HEK293T (cell line): ENCODE measurements around the gene MAPK8IP2.

Experiments used
- CTCF ChIA-PET: fragments of 350-600 bp; formaldehyde crosslinking; extraction: SDS; loops from one replicate; lab custom pipeline; 2021; ENCODE audit warnings: antibody characterized with exemption, inconsistent platforms; lab: Yijun Ruan, JAX
- POLR2A ChIA-PET: fragments of 350-600 bp; formaldehyde crosslinking; extraction: SDS; loops from one replicate; lab custom pipeline; 2020; ENCODE audit warnings: antibody characterized with exemption, inconsistent platforms; lab: Yijun Ruan, JAX
- DNase-seq: peaks from one replicate; pipeline ENCODE4 v3.0.0; 2012; ENCODE audit warnings: mixed read lengths; ENCODE audit errors: extremely low spot score
- ARNT ChIP-seq: fragments of 450-650 bp; IDR thresholded peaks from 2 replicates; pipeline ENCODE4 v1.6.1; 2017; ENCODE audit warnings: mild to moderate bottlenecking
- BHLHE40 ChIP-seq: fragments of 450-650 bp; IDR thresholded peaks from 2 replicates; pipeline ENCODE4 v1.6.1; 2016; ENCODE audit warnings: mild to moderate bottlenecking, moderate library complexity, borderline replicate concordance
- CTBP1 ChIP-seq: fragments of 450-650 bp; IDR thresholded peaks from 2 replicates; pipeline ENCODE4 v1.6.1; 2016; ENCODE audit warnings: borderline replicate concordance
- ELF4 ChIP-seq: fragments of 450-650 bp; IDR thresholded peaks from 2 replicates; pipeline ENCODE4 v1.6.1; 2017; ENCODE audit warnings: antibody characterized with exemption
- FOXA1 ChIP-seq: fragments of 450-650 bp; IDR thresholded peaks from 2 replicates; pipeline ENCODE4 v1.6.1; 2016; ENCODE audit warnings: mild to moderate bottlenecking
- FOXK2 ChIP-seq: fragments of 450-650 bp; IDR thresholded peaks from 2 replicates; pipeline ENCODE4 v1.6.1; 2016; ENCODE audit warnings: mild to moderate bottlenecking
- FOXM1 ChIP-seq: fragments of 450-650 bp; IDR thresholded peaks from 2 replicates; pipeline ENCODE4 v1.6.1; 2017; ENCODE audit warnings: mild to moderate bottlenecking, borderline replicate concordance
- HDGF ChIP-seq: fragments of 450-650 bp; IDR thresholded peaks from 2 replicates; pipeline ENCODE4 v1.6.1; 2017; ENCODE audit warnings: antibody characterized with exemption, borderline replicate concordance
- L3MBTL2 ChIP-seq: fragments of 450-650 bp; conservative IDR thresholded peaks from 2 replicates; pipeline ENCODE4 v1.6.1; 2016; ENCODE audit warnings: mild to moderate bottlenecking
- LEF1 ChIP-seq: fragments of 450-650 bp; IDR thresholded peaks from 2 replicates; pipeline ENCODE4 v1.6.1; 2017; ENCODE audit warnings: mild to moderate bottlenecking, borderline replicate concordance
- NFRKB ChIP-seq: fragments of 450-650 bp; IDR thresholded peaks from 2 replicates; pipeline ENCODE4 v1.6.1; 2016; ENCODE audit warnings: mild to moderate bottlenecking, moderate library complexity
- SP1 ChIP-seq: fragments of 450-650 bp; IDR thresholded peaks from 2 replicates; pipeline ENCODE4 v1.6.1; 2017
- SUZ12 ChIP-seq: fragments of 450-650 bp; IDR thresholded peaks from 2 replicates; pipeline ENCODE4 v1.6.1; 2016; ENCODE audit warnings: mild to moderate bottlenecking
- TARDBP ChIP-seq: fragments of 450-650 bp; IDR thresholded peaks from 2 replicates; pipeline ENCODE4 v1.6.1; 2016
- ZNF384 ChIP-seq: fragments of 450-650 bp; IDR thresholded peaks from 2 replicates; pipeline ENCODE4 v1.6.1; 2016
- TF ChIP-seq, protein P1 (sequence below): fragments of 450-650 bp; IDR thresholded peaks from 2 replicates; pipeline ENCODE4 v1.6.1; 2016

MAPK8IP2 gene

DNA sequence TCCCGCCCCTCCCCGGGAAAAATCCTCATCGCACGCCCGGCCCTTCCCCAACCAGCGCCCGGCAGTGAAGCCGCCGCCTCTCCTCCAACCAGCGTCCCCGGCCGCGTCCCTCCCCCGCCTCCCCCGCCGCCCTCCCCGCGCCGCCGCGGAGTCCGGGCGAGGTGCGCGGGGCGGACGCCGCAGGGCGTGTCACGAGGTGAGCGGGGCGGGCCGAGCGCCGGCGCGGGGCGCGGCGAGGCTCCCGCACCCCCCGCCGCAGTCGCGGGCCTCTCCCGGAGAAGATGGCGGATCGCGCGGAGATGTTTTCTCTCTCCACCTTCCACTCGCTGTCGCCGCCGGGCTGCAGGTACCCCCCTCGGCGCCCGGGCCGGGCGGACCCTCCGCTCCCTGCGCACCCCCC lies at the start of gene MAPK8IP2:
Gene MAPK8IP2, plus strand, starts transcription at position 256 of the 400 bp plus-strand sequence. Its CDS starts 26 bp downstream, at position 282.
- POLR2A ChIA-PET: interaction anchor here (1.0 to 1.5 kb wide), 3 partner anchors 18 to 93 kb away, joined by 3 to 4 read pairs (median 3); partner anchors contain the start of genes CHKB, LMF2, NCAPH2 and SCO2
- TF ChIP-seq SP1 (no peak), LEF1 (no peak), SUZ12 (no peak), ARNT (no peak), CTBP1 (no peak), FOXA1 (no peak), BHLHE40 (no peak), ZNF384 (no peak), NFRKB (no peak), FOXK2 (no peak), ELF4 (no peak), TARDBP (no peak), FOXM1 (no peak), HDGF (no peak), L3MBTL2 (no peak)
- TF ChIP-seq, protein P1, sequence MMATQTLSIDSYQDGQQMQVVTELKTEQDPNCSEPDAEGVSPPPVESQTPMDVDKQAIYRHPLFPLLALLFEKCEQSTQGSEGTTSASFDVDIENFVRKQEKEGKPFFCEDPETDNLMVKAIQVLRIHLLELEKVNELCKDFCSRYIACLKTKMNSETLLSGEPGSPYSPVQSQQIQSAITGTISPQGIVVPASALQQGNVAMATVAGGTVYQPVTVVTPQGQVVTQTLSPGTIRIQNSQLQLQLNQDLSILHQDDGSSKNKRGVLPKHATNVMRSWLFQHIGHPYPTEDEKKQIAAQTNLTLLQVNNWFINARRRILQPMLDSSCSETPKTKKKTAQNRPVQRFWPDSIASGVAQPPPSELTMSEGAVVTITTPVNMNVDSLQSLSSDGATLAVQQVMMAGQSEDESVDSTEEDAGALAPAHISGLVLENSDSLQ: no peak
- CTCF ChIA-PET: no interaction called here
- peak; percentile 70 for DNase-seq

DNA sequence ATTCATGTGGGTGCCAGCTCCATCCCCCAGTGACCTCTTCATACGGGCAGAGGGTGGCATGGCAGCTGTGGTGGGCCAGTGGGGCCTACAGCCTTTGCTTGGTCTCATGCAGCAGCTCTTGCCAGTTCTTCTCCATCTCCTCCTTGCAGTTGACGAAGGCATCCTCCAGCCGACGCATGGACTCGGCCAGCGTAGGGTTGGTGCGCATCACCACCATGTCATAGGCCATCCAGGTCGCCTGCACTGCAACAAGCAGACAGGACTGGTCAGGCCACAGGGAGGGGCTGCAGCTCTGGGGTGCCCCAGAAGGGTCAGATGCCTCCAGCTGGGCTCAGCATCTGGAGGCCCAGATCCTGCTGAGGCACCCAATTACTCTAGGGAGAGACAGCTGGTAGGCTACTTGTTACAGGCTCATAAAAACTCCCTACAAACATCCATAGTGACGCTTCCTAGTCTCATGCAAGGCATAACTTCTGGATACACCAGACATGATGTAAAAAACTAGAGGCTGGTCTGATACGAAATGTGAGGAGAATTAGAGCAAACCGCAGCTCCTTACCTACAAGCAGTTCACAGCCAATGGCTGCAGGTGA lies 49.3 kb upstream of the MAPK8IP2 start:
- CTCF ChIA-PET: interaction anchor here (1.5 kb wide), 1 partner anchor 12 kb away, joined by 12 read pairs; the partner anchor contains the start of gene SYCE3

DNA sequence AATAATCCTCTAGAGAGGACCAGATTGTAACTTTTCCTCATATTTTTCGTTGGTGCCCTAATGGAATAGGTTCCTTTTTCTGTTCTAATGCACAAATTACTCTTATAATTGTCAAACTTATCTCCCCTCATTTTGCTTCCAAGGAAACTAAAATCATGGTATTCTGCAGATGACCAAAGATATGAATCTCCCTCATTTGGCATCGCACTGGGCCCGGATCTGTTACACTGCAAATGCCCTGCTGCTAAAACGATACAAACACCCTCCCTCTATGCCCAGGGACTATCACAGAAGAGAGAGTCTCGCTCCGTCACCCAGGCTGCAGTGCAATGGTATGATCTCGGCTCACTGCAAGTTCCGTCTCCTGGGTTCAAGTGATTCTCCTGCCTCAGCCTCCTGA lies 47.3 kb upstream of the MAPK8IP2 start:
- CTCF ChIA-PET: no interaction called here
- TF ChIP-seq SUZ12: no peak
- no peak for DNase-seq
- POLR2A ChIA-PET: no interaction called here

More for the DNA sequence above, 49.3 kb upstream of the MAPK8IP2 start:
- POLR2A ChIA-PET: interaction anchor here (1.6 kb wide), 1 partner anchor 25 kb away, joined by 9 read pairs; the partner anchor contains the start of gene SCO2
- DNase-seq: no peak
- TF ChIP-seq FOXM1: no peak
- TF ChIP-seq ELF4: no peak

DNA sequence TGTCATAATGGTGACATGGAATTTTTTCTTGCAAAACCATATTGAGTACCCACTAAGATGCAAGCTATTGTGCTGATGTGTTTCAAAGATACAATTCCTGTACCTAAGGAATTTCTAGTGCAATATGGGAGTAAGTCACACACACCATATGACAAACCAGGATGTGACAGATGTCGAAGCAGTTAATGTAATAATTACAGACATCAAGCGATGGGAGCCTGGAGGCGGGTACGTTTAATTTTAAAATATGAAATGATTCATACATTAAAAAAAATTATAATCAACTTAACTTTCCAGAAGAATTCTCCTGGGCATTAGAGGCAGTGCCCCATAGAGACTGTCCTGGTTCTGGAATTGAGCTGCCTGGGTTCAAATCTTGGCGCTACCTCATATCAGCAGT lies 43.9 kb upstream of the MAPK8IP2 start:
- ChIA-PET POLR2A (interaction anchor here (1.0 to 3.0 kb wide), 2 partner anchors 9 to 31 kb away, joined by 3 to 14 read pairs; partner anchors contain the start of gene SCO2), CTCF (interaction anchor here (1.0 kb wide), 1 partner anchor 11 kb away, joined by 4 read pairs; the partner anchor contains the start of gene KLHDC7B)
- TF ChIP-seq FOXK2 (no peak), SUZ12 (no peak), ZNF384 (no peak), HDGF (no peak), L3MBTL2 (no peak), FOXA1 (no peak), TARDBP (no peak)
- DNase-seq: no peak

DNA sequence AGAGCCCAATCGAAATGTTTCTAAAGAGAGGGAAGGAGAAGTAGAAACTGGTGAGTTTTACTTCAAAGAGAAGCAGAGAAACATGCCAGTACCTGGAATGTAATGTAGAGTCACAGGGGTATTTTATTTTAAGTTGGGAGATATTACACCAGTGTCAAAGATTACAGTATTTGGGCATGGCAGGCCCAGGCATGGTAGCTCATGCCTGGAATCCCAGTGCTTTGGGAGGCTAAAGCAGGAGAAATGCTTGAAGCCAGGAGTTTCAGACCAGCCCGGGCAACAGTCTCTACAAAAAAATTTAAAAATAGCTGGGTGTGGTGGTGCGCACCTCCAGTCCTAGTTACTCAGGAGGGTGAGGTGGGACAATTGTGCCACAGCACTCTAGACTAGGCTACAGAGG lies 40.6 kb upstream of the MAPK8IP2 start:
- TF ChIP-seq, protein P1: no peak
- TF ChIP-seq FOXM1 (no peak), FOXK2 (no peak), HDGF (no peak), BHLHE40 (no peak), SUZ12 (no peak), CTBP1 (no peak), NFRKB (no peak), SP1 (no peak), ELF4 (no peak), FOXA1 (no peak), ZNF384 (no peak), LEF1 (no peak), TARDBP (no peak), ARNT (no peak), L3MBTL2 (no peak)
- ChIA-PET POLR2A (interaction anchor here (0.9 kb wide), 1 partner anchor 35 kb away, joined by 4 read pairs; the partner anchor contains the start of gene SCO2), CTCF (interaction anchor here (0.6 to 1.0 kb wide), 2 partner anchors 34 to 201 kb away, joined by 3 to 4 read pairs; partner anchors contain the start of gene SCO2)

DNA sequence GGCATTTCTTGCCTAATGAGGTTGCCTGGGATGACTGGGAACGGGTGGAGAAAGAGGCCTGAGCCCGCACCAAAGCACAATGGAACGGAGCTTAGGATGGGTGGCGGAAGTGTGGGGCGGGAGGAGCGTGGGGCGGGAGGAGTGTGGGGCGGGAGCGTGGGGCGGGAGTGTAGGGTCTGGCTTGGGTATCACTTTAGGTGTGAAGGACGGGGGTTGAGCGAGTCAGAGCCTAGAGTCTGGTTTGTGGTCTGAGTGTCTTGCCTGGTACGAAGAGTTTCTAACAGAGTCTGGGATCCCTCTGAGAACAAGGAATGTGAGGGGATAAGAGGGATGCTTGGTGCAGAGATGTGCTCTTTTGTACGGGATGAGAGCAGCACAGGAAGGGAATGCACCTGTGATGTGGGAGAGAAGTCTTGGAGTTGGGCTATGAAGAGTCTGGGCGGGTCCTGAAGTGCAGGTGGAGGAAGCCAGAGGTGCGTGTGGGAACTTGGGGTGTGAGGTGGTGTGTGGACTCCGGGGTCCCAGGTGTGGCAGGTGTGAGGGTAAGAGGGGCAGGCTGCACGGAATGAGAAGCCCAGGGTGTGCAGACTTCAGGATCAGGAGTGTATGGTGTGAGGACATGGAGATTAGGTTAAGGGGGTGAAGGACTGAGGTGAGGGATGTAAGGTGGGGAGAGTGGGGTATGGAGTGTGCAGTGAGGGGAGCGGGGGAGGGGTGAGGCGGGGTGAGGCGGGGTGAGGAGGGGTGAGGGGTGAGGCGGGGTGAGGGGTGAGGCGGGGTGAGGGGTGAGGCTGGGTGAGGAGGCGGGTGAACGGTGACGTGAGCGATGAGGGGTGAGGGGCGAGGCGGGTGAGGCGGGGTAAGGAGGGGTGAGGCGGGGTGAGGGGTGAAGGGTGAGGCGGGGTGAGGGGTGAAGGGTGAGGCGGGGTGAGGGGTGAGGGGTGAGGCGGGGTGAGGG lies 38.9 kb upstream of the MAPK8IP2 start:
- TF ChIP-seq CTBP1: no peak
- TF ChIP-seq HDGF: no peak
- no peak for TF ChIP-seq FOXA1
- no peak for TF ChIP-seq BHLHE40
- TF ChIP-seq ZNF384: no peak
- DNase-seq: no peak
- ChIA-PET CTCF (no interaction called here), POLR2A (no interaction called here)

More for the DNA sequence above, 40.6 kb upstream of the MAPK8IP2 start:
- DNase-seq: no peak
